K562 (cell line): Measurements from ENCODE around the gene UQCRH. TPM values are rescaled to one million over a fixed set of nuclear protein-coding genes. Genes with fewer than 3 reads are reported as not detected.

Experiments
- CTCFL ChIP-seq: IDR thresholded peaks from 2 replicates; pipeline ENCODE4 v1.6.1; 2011; ENCODE audit warnings: borderline replicate concordance, low read depth, mild to moderate bottlenecking, moderate library complexity, low read length; ENCODE audit not compliant: insufficient read depth, poor library complexity, severe bottlenecking
- EGR1 ChIP-seq: fragments of 450-650 bp; conservative IDR thresholded peaks from 2 replicates; pipeline ENCODE4 v1.6.1; 2017; ENCODE audit warnings: mild to moderate bottlenecking
- EZH2 ChIP-seq: IDR thresholded peaks from 2 replicates; pipeline ENCODE4 v1.6.1; 2012; ENCODE audit warnings: low read depth, mild to moderate bottlenecking, inconsistent platforms, low read length, borderline replicate concordance
- FOSL1 ChIP-seq: fragments of 200-800 bp; sonication (Bioruptor generic); conservative IDR thresholded peaks from 2 replicates; pipeline ENCODE4 v1.6.1; 2016; ENCODE audit warnings: missing genetic modification characterization, missing compliant biosample characterization
- FOXA1 ChIP-seq: fragments of 450-650 bp; IDR thresholded peaks from 2 replicates; pipeline ENCODE4 v1.6.1; 2016; ENCODE audit warnings: mild to moderate bottlenecking, borderline replicate concordance
- FOXK2 ChIP-seq, 2 experiments: fragments of 450-650 bp; IDR thresholded peaks in 1 of 2; conservative IDR thresholded peaks in 1 of 2; 2 replicates each; pipeline ENCODE4 v1.6.1; 2016; ENCODE audit warnings: low read depth in 2 of 2, mild to moderate bottlenecking in 1 of 2
- IRF2 ChIP-seq: sonication (generic); formaldehyde crosslinking; IDR thresholded peaks from 2 replicates; pipeline ENCODE4 v1.8.1; 2022; ENCODE audit warnings: mild to moderate bottlenecking, missing genetic modification reagents
- MBD2 ChIP-seq: sonication (generic); IDR thresholded peaks from 2 replicates; pipeline ENCODE4 v1.6.1; 2016; ENCODE audit warnings: low read depth, borderline replicate concordance
- NFXL1 ChIP-seq: fragments of 450-650 bp; formaldehyde crosslinking; IDR thresholded peaks from 2 replicates; pipeline ENCODE4 v1.4.0; 2021; ENCODE audit warnings: mild to moderate bottlenecking
- PML ChIP-seq: IDR thresholded peaks from 2 replicates; pipeline ENCODE4 v1.6.1; 2012; ENCODE audit warnings: low read length, inconsistent platforms
- PREB ChIP-seq: sonication (generic); formaldehyde crosslinking; IDR thresholded peaks from 2 replicates; pipeline ENCODE4 v1.8.1; 2023; ENCODE audit warnings: mild to moderate bottlenecking, missing genetic modification reagents
- RB1 ChIP-seq: fragments of 450-650 bp; IDR thresholded peaks from 2 replicates; pipeline ENCODE4 v1.6.1; 2017; ENCODE audit warnings: low read depth, mild to moderate bottlenecking
- RBM14 ChIP-seq: fragments of 200-400 bp; formaldehyde crosslinking; IDR thresholded peaks from 2 replicates; pipeline ENCODE4 v1.6.1; 2018; ENCODE audit warnings: low read depth, mild to moderate bottlenecking, low read length, moderate library complexity, borderline replicate concordance; ENCODE audit not compliant: insufficient read depth
- RCOR1 ChIP-seq, 2 experiments: IDR thresholded peaks; 2 replicates each; pipeline ENCODE4 v1.6.1; 2012; ENCODE audit warnings: low read depth in 2 of 2, low read length in 2 of 2, borderline replicate concordance in 1 of 2, improper control_type of control experiment in 1 of 2
- TEAD1 ChIP-seq, 2 experiments: fragments of 450-650 bp in 1 of 2; sonication (generic) in 1 of 2; formaldehyde crosslinking; IDR thresholded peaks; 2 replicates each; pipeline versions ENCODE4 v1.4.0 to v1.8.0; 2020 to 2022; ENCODE audit warnings: mild to moderate bottlenecking in 2 of 2, missing genetic modification reagents in 1 of 2
- UBTF ChIP-seq, 2 experiments: IDR thresholded peaks; 2 replicates each; pipeline ENCODE4 v1.6.1; 2012; ENCODE audit warnings: improper control_type of control experiment in 2 of 2, low read depth in 2 of 2, low read length in 2 of 2, borderline replicate concordance in 1 of 2
- YBX1 ChIP-seq: fragments of 450-650 bp; IDR thresholded peaks from 2 replicates; pipeline ENCODE4 v1.7.1; 2016; ENCODE audit warnings: mild to moderate bottlenecking
- ZFX ChIP-seq: sonication (generic); formaldehyde crosslinking; IDR thresholded peaks from 2 replicates; pipeline ENCODE4 v1.8.0; 2022; ENCODE audit warnings: mild to moderate bottlenecking, missing genetic modification reagents, moderate library complexity
- ZNF134 ChIP-seq: fragments of 250-450 bp; sonication (Bioruptor Pico); conservative IDR thresholded peaks from 2 replicates; pipeline ENCODE4 v1.4.0; 2020
- ZNF717 ChIP-seq: fragments of 250-450 bp; sonication (Bioruptor Pico); IDR thresholded peaks from 2 replicates; pipeline ENCODE4 v1.5.0; 2021
- ZNF75A ChIP-seq: fragments of 450-650 bp; formaldehyde crosslinking; IDR thresholded peaks from 2 replicates; pipeline ENCODE4 v1.4.0; 2020; ENCODE audit warnings: mild to moderate bottlenecking
- ZNF764 ChIP-seq: fragments of 250-450 bp; sonication (Bioruptor Pico); IDR thresholded peaks from 2 replicates; pipeline ENCODE4 v1.4.0; 2020; ENCODE audit warnings: low read depth, mild to moderate bottlenecking, moderate library complexity
- polyA plus RNA-seq, 8 experiments: library from polyadenylated mRNA; depleted of rRNA in 4 of 8; stranded (reverse) in 5 of 8; unstranded in 3 of 8; fragments of >200 nt; fragmentation: Nextera tagmentation in 2 of 8; fragmentation: Illumina TruSeq in 1 of 8; extraction: Ambion mirVana in 2 of 8; extraction: Trizol in 1 of 8; gene quantifications; 2 replicates each; pipeline versions ENCODE4 v1.2.1 to v1.2.3, GENCODE V29; 2011 to 2014; ENCODE audit warnings: inconsistent platforms in 1 of 8, missing spikeins in 1 of 8
- total RNA-seq, 7 experiments: library from RNA; depleted of rRNA in 6 of 7; stranded (reverse); fragments of >200 nt in 6 of 7; fragmentation: Illumina TruSeq in 2 of 7; extraction: Trizol in 2 of 7; gene quantifications; 2 replicates each; pipeline versions ENCODE4 v1.2.1 to v1.2.3, GENCODE V29; 2011 to 2021; ENCODE audit warnings: low replicate concordance in 1 of 7
- TF ChIP-seq, protein P1 (sequence below), 2 experiments: fragments of 200-800 bp in 1 of 2; sonication (Bioruptor generic) in 1 of 2; sonication (generic) in 1 of 2; formaldehyde crosslinking in 1 of 2; IDR thresholded peaks in 1 of 2; conservative IDR thresholded peaks in 1 of 2; 2 replicates each; pipeline versions ENCODE4 v1.5.0 to v1.6.1; 2016 to 2020; ENCODE audit warnings: missing compliant biosample characterization in 1 of 2, missing genetic modification characterization in 1 of 2, missing genetic modification reagents in 1 of 2

Gene UQCRH
- total and polyA plus RNA-seq, 9 of the 15 experiments (the other 6 are each of a cell fraction or from before 2014, with no cell fraction given) = 1,267 to 5,184 (median 2,410) TPM

DNA sequence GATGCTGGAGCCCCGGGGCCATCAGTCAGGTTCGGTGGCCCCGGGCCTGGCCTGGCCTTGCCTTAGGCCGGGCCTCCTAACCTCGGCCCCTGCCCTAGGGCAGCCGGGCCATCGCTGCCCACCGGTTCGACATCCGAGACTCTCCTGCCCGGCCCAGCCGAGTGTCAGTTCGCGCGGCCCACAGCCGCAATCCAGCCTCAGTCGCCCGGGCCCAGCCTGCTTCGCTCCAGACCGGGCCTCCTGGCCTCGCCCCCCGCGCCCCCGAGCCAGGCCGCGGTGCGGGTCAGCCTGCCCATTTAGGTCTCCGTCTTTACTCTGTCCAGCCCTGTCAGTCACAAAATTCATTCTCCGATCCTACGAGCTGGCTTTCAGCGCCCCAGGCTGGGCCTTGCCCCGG lies 859 bp upstream of the UQCRH start (continued):
- TF ChIP-seq IRF2 (CRISPR knock-in tag) (no peak), EZH2 (no peak), ZNF764 (CRISPR knock-in tag) (no peak), TEAD1 (CRISPR knock-in tag; IDR thresholded peaks at IDR 0.05) (0 out of 4 replicates have a peak, but pooled peaks of 1 of the 2 experiments have one; percentile 7), FOXA1 (no peak), ZNF134 (CRISPR knock-in tag) (no peak), ZFX (peak; percentile 87), CTCFL (no peak), NFXL1 (no peak), RB1 (no peak), RCOR1 (IDR thresholded peaks at IDR 0.05; ENCODE audit: borderline replicate concordance in 1 of 2, low read depth in 2 of 2, low read length in 2 of 2) (no peak), EGR1 (no peak), PML (no peak), FOXK2 (conservative IDR thresholded peaks at IDR 0.05 in 1 of 2, IDR thresholded peaks at IDR 0.05 in 1 of 2; ENCODE audit: low read depth in 2 of 2) (no peak), RBM14 (no peak), MBD2 (no peak), ZNF75A (CRISPR knock-in tag) (no peak), FOSL1 (tag) (no peak), PREB (CRISPR knock-in tag) (no peak), YBX1 (no peak), ZNF717 (no peak), UBTF (IDR thresholded peaks at IDR 0.05; ENCODE audit: borderline replicate concordance in 1 of 2, low read depth in 2 of 2, low read length in 2 of 2) (peak in 1 of 2 experiments; percentile 91; a peak in 2 of 4 replicates)
- TF ChIP-seq, protein P1, sequence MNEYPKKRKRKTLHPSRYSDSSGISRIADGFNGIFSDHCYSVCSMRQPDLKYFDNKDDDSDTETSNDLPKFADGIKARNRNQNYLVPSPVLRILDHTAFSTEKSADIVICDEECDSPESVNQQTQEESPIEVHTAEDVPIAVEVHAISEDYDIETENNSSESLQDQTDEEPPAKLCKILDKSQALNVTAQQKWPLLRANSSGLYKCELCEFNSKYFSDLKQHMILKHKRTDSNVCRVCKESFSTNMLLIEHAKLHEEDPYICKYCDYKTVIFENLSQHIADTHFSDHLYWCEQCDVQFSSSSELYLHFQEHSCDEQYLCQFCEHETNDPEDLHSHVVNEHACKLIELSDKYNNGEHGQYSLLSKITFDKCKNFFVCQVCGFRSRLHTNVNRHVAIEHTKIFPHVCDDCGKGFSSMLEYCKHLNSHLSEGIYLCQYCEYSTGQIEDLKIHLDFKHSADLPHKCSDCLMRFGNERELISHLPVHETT (CRISPR knock-in tag; conservative IDR thresholded peaks at IDR 0.05 in 1 of 2, IDR thresholded peaks at IDR 0.05 in 1 of 2) = 0 out of 4 replicates have a peak, but pooled peaks of 1 of the 2 experiments have one; percentile 30
